Cerebellar nuclear complex (tissue), 1 donor: ENCODE measurements around the gene ZDHHC15.
A peak's percentile ranks its signal among the peaks of the same experiment; 100 is the strongest.
"Not testable (repeated sequence)": the region's sequence is repeated elsewhere in the genome, so short reads cannot be mapped to it uniquely, and the experiment has no call there.

ENCODE experiments used
- DNase-seq, 2 experiments: peaks; one replicate each; lab custom pipeline; 2025; lab: John Stamatoyannopoulos, UW

Gene ZDHHC15

GRCh38 chrX:75522565-75523431 lies at the start of gene ZDHHC15:
Gene ZDHHC15, minus strand, starts transcription at chrX:75523037. Its CDS starts 13 bp downstream, at chrX:75523024.
- DNase-seq: peak; percentile 13 to 25

- DNase-seq: not testable (repeated sequence)
These were observed 37.7 kb upstream of the ZDHHC15 start for GRCh38 chrX:75560544-75560943.

GRCh38 chrX:75547783-75548182 lies 24.9 kb upstream of the ZDHHC15 start:
- DNase-seq: no peak

- DNase-seq: no peak
These were observed 24.1 kb upstream of the ZDHHC15 start for GRCh38 chrX:75546724-75547511.

GRCh38 chrX:75544786-75545185 lies 21.9 kb upstream of the ZDHHC15 start:
- no peak for DNase-seq

- DNase-seq: no peak
These were observed 38.9 kb downstream of the ZDHHC15 start for GRCh38 chrX:75483933-75484332.

GRCh38 chrX:75461780-75462179 lies 61.1 kb downstream of the ZDHHC15 start:
- not testable (repeated sequence) for DNase-seq

GRCh38 chrX:75421688-75422230 lies 101.1 kb downstream of the ZDHHC15 start:
- DNase-seq: no peak

GRCh38 chrX:75407153-75407552 lies 115.7 kb downstream of the ZDHHC15 start:
- not testable (repeated sequence) for DNase-seq

- no peak for DNase-seq
These were observed 132.4 kb downstream of the ZDHHC15 start for GRCh38 chrX:75390470-75390869.

- DNase-seq: no peak
These were observed 153.1 kb downstream of the ZDHHC15 start for GRCh38 chrX:75369721-75370120.

- DNase-seq: no peak
These were observed 156.0 kb downstream of the ZDHHC15 start for GRCh38 chrX:75366861-75367260.

- DNase-seq: no peak
These were observed 157.4 kb downstream of the ZDHHC15 start for GRCh38 chrX:75365243-75365975.

GRCh38 chrX:75361788-75362187 lies 161.0 kb downstream of the ZDHHC15 start:
- no peak for DNase-seq

GRCh38 chrX:75348601-75349000 lies 174.2 kb downstream of the ZDHHC15 start:
- DNase-seq: not testable (repeated sequence)

GRCh38 chrX:75337525-75337924 lies 185.3 kb downstream of the ZDHHC15 start:
- no peak for DNase-seq

- DNase-seq: no peak
These were observed 187.7 kb downstream of the ZDHHC15 start for GRCh38 chrX:75335127-75335458.

- not testable (repeated sequence) for DNase-seq
These were observed 188.3 kb downstream of the ZDHHC15 start for GRCh38 chrX:75334407-75335126.

- DNase-seq: no peak
These were observed 195.2 kb downstream of the ZDHHC15 start for GRCh38 chrX:75327607-75328006.
